ENCODE data around the gene ANKRD13B. TPM values are rescaled to one million over a fixed set of nuclear protein-coding genes. Genes with fewer than 3 reads are reported as not detected.
"Not testable (repeated sequence)": the region's sequence is repeated elsewhere in the genome, so short reads cannot be mapped to it uniquely, and the experiment has no call there.

Gene ANKRD13B
- total and polyA plus RNA-seq, 9 donors = 8.1 to 17.6 (median 13.8) TPM

GRCh38 chr17:29645515-29646051 is 52.7 kb downstream of the ANKRD13B start:
- Histone ChIP-seq H3K27ac (ENCODE audit: low read length) (peak overlapping the region; percentile 78), H3K36me3 (ENCODE audit: control insufficient read depth, insufficient read depth, low read length) (peaks cover 20% of the 10 kb centered on the region), H3K4me3 (ENCODE audit: low read length) (no peak overlapping the region), H3K9me3 (replicated peaks; ENCODE audit: control insufficient read depth, low read depth, low read length) (no peaks in the 10 kb centered on the region), H3K27me3 (ENCODE audit: control insufficient read depth, insufficient read depth, low read length) (no peaks in the 10 kb centered on the region), H3K4me1 (ENCODE audit: control insufficient read depth, insufficient read depth, low read length) (peaks cover 28% of the 10 kb centered on the region)
- DNase-seq = peak; percentile 89
- 43% methylated on average over 2 of the region's 5 CpGs for WGBS (ENCODE audit: insufficient coverage)

- Histone ChIP-seq H3K27ac (ENCODE audit: low read length) (no peak overlapping the region), H3K27me3 (ENCODE audit: control insufficient read depth, insufficient read depth, low read length) (no peaks in the 10 kb centered on the region), H3K36me3 (ENCODE audit: control insufficient read depth, insufficient read depth, low read length) (peaks cover 22% of the 10 kb centered on the region), H3K9me3 (replicated peaks; ENCODE audit: control insufficient read depth, low read depth, low read length) (no peaks in the 10 kb centered on the region), H3K4me1 (ENCODE audit: control insufficient read depth, insufficient read depth, low read length) (peaks cover 14% of the 10 kb centered on the region), H3K4me3 (ENCODE audit: low read length) (no peak overlapping the region)
- 50% methylated on average over 2 of the region's 5 CpGs for WGBS (ENCODE audit: insufficient coverage)
- DNase-seq = no peak
These were observed 55.1 kb downstream of the ANKRD13B start for GRCh38 chr17:29648005-29648404.

GRCh38 chr17:29649359-29649758 is 56.4 kb downstream of the ANKRD13B start:
- H3K9me3 ChIP-seq (replicated peaks; ENCODE audit: control insufficient read depth, low read depth, low read length) = no peaks in the 10 kb centered on the region
- no CpG with 5 or more reads among the region's 5 CpGs for WGBS (ENCODE audit: insufficient coverage)
- no peak for DNase-seq
- H3K4me3 ChIP-seq (ENCODE audit: low read length) = no peak overlapping the region
- H3K4me1 ChIP-seq (ENCODE audit: control insufficient read depth, insufficient read depth, low read length) = peaks cover 12% of the 10 kb centered on the region
- H3K27me3 ChIP-seq (ENCODE audit: control insufficient read depth, insufficient read depth, low read length) = no peaks in the 10 kb centered on the region
- H3K27ac ChIP-seq (ENCODE audit: low read length) = no peak overlapping the region
- H3K36me3 ChIP-seq (ENCODE audit: control insufficient read depth, insufficient read depth, low read length) = peaks cover 19% of the 10 kb centered on the region

GRCh38 chr17:29650396-29650795 is 57.5 kb downstream of the ANKRD13B start:
- H3K27ac ChIP-seq (ENCODE audit: low read length) = no peak overlapping the region
- no CpG with 5 or more reads among the region's 4 CpGs for WGBS (ENCODE audit: insufficient coverage)

GRCh38 chr17:29651913-29652312 is 59.0 kb downstream of the ANKRD13B start:
- 89% methylated on average over 5 of the region's 7 CpGs for WGBS (ENCODE audit: insufficient coverage)
- not testable (repeated sequence) for H3K9me3 ChIP-seq (replicated peaks; ENCODE audit: control insufficient read depth, low read depth, low read length); H3K4me3 ChIP-seq (ENCODE audit: low read length); H3K4me1 ChIP-seq (ENCODE audit: control insufficient read depth, insufficient read depth, low read length); H3K27ac ChIP-seq (ENCODE audit: low read length); H3K27me3 ChIP-seq (ENCODE audit: control insufficient read depth, insufficient read depth, low read length); DNase-seq
- peaks cover 17% of the 10 kb centered on the region for H3K36me3 ChIP-seq (ENCODE audit: control insufficient read depth, insufficient read depth, low read length)

More at GRCh38 chr17:29650396-29650795, 57.5 kb downstream of the ANKRD13B start:
- H3K4me1 ChIP-seq (ENCODE audit: control insufficient read depth, insufficient read depth, low read length) = peaks cover 8% of the 10 kb centered on the region
- no peak for DNase-seq
- no peak overlapping the region for H3K4me3 ChIP-seq (ENCODE audit: low read length)
- H3K9me3 ChIP-seq (replicated peaks; ENCODE audit: control insufficient read depth, low read depth, low read length) = no peaks in the 10 kb centered on the region
- peaks cover 19% of the 10 kb centered on the region for H3K36me3 ChIP-seq (ENCODE audit: control insufficient read depth, insufficient read depth, low read length)
- H3K27me3 ChIP-seq (ENCODE audit: control insufficient read depth, insufficient read depth, low read length) = no peaks in the 10 kb centered on the region

- no peak overlapping the region for H3K4me3 ChIP-seq (ENCODE audit: low read length)
- no peaks in the 10 kb centered on the region for H3K9me3 ChIP-seq (replicated peaks; ENCODE audit: control insufficient read depth, low read depth, low read length)
- peaks cover 16% of the 10 kb centered on the region for H3K36me3 ChIP-seq (ENCODE audit: control insufficient read depth, insufficient read depth, low read length)
- H3K4me1 ChIP-seq (ENCODE audit: control insufficient read depth, insufficient read depth, low read length) = no peaks in the 10 kb centered on the region
- H3K27me3 ChIP-seq (ENCODE audit: control insufficient read depth, insufficient read depth, low read length) = no peaks in the 10 kb centered on the region
- H3K27ac ChIP-seq (ENCODE audit: low read length) = no peak overlapping the region
- no peak for DNase-seq
These were observed 60.0 kb downstream of the ANKRD13B start for GRCh38 chr17:29652976-29653375.

GRCh38 chr17:29653995-29654714 is 61.2 kb downstream of the ANKRD13B start:
- H3K9me3 ChIP-seq (replicated peaks; ENCODE audit: control insufficient read depth, low read depth, low read length) = no peaks in the 10 kb centered on the region
- H3K4me3 ChIP-seq (ENCODE audit: low read length) = no peak overlapping the region
- peaks cover 11% of the 10 kb centered on the region for H3K36me3 ChIP-seq (ENCODE audit: control insufficient read depth, insufficient read depth, low read length)
- WGBS (ENCODE audit: insufficient coverage) = no CpG with 5 or more reads among the region's 1 CpG
- no peaks in the 10 kb centered on the region for H3K4me1 ChIP-seq (ENCODE audit: control insufficient read depth, insufficient read depth, low read length)
- no peak overlapping the region for H3K27ac ChIP-seq (ENCODE audit: low read length)
- no peaks in the 10 kb centered on the region for H3K27me3 ChIP-seq (ENCODE audit: control insufficient read depth, insufficient read depth, low read length)
- no peak for DNase-seq

- DNase-seq = no peak
- H3K36me3 ChIP-seq (ENCODE audit: control insufficient read depth, insufficient read depth, low read length) = peaks cover 7% of the 10 kb centered on the region
- H3K4me1 ChIP-seq (ENCODE audit: control insufficient read depth, insufficient read depth, low read length) = no peaks in the 10 kb centered on the region
- 80% methylated on average over 1 of the region's 6 CpGs for WGBS (ENCODE audit: insufficient coverage)
- H3K27me3 ChIP-seq (ENCODE audit: control insufficient read depth, insufficient read depth, low read length) = no peaks in the 10 kb centered on the region
- no peak overlapping the region for H3K4me3 ChIP-seq (ENCODE audit: low read length)
- no peaks in the 10 kb centered on the region for H3K9me3 ChIP-seq (replicated peaks; ENCODE audit: control insufficient read depth, low read depth, low read length)
- H3K27ac ChIP-seq (ENCODE audit: low read length) = no peak overlapping the region
These were observed 62.4 kb downstream of the ANKRD13B start for GRCh38 chr17:29655323-29655722.

- WGBS (ENCODE audit: insufficient coverage) = 100% methylated on average over 1 of the region's 2 CpGs
- Histone ChIP-seq H3K4me1 (ENCODE audit: control insufficient read depth, insufficient read depth, low read length) (peaks cover 7% of the 10 kb centered on the region), H3K27me3 (ENCODE audit: control insufficient read depth, insufficient read depth, low read length) (no peaks in the 10 kb centered on the region), H3K27ac (ENCODE audit: low read length) (no peak overlapping the region), H3K36me3 (ENCODE audit: control insufficient read depth, insufficient read depth, low read length) (peaks cover 3% of the 10 kb centered on the region), H3K9me3 (replicated peaks; ENCODE audit: control insufficient read depth, low read depth, low read length) (no peaks in the 10 kb centered on the region), H3K4me3 (ENCODE audit: low read length) (no peak overlapping the region)
- no peak for DNase-seq
These were observed 66.2 kb downstream of the ANKRD13B start for GRCh38 chr17:29659155-29659554.

- no peak overlapping the region for H3K4me3 ChIP-seq (ENCODE audit: low read length)
- peaks cover 9% of the 10 kb centered on the region for H3K36me3 ChIP-seq (ENCODE audit: control insufficient read depth, insufficient read depth, low read length)
- no peaks in the 10 kb centered on the region for H3K9me3 ChIP-seq (replicated peaks; ENCODE audit: control insufficient read depth, low read depth, low read length)
- H3K4me1 ChIP-seq (ENCODE audit: control insufficient read depth, insufficient read depth, low read length) = peaks cover 7% of the 10 kb centered on the region
- WGBS (ENCODE audit: insufficient coverage) = 63% methylated on average over 2 of the region's 2 CpGs
- H3K27ac ChIP-seq (ENCODE audit: low read length) = no peak overlapping the region
- no peak for DNase-seq
- no peaks in the 10 kb centered on the region for H3K27me3 ChIP-seq (ENCODE audit: control insufficient read depth, insufficient read depth, low read length)
These were observed 68.3 kb downstream of the ANKRD13B start for GRCh38 chr17:29661213-29661612.

All from muscle of leg (tissue), 11 donors.